PC-3 (cell line): ENCODE data around the gene PCDHA11. TPM values are rescaled to one million over a fixed set of nuclear protein-coding genes. Genes with fewer than 3 reads are reported as not detected.
"Not testable (repeated sequence)": the region's sequence is repeated elsewhere in the genome, so short reads cannot be mapped to it uniquely, and the experiment has no call there.

Source experiments
- ATAC-seq: fragments of 200-7000 bp; cut with Tn5 transposase; 2 replicates; pipeline ENCODE4 v1.9.1; 2020; ENCODE audit warnings: mild to moderate bottlenecking, moderate library complexity
- BruUV-seq: library from RNA; stranded (reverse); fragments of 400-500 nt; replicated peaks from 2 replicates; lab custom pipeline; 2021; lab: Mats Ljungman, UMichigan
- CTCF ChIA-PET: fragments of 300-600 bp; sonication (Branson Sonifier 250); formaldehyde crosslinking; loops from one replicate; lab custom pipeline; 2022; ENCODE audit warnings: antibody characterized with exemption; lab: Charles Lee
- POLR2A ChIA-PET: fragments of 300-600 bp; sonication (Branson Sonifier 250); formaldehyde crosslinking; loops from one replicate; lab custom pipeline; 2022; ENCODE audit warnings: antibody characterized with exemption; ENCODE audit not compliant: unreplicated experiment; lab: Charles Lee
- DNase-seq: peaks from one replicate; pipeline ENCODE4 v3.0.0-alpha.2; 2015
- H2AFZ ChIP-seq: fragments of 300-600 bp; sonication (generic); 2 replicates; pipeline ENCODE4 v1.6.0; 2016; ENCODE audit warnings: antibody characterized with exemption, low read length
- H3F3A ChIP-seq: fragments of 300-600 bp; sonication (generic); one replicate; pipeline ENCODE4 v1.6.0; 2017; ENCODE audit warnings: antibody characterized with exemption, low read length, control low read depth, mild to moderate bottlenecking; ENCODE audit not compliant: unreplicated experiment
- H3K27ac ChIP-seq: fragments of 300-600 bp; sonication (generic); 2 replicates; pipeline ENCODE4 v1.5.1; 2016; ENCODE audit warnings: mild to moderate bottlenecking, low read length
- H3K27me3 ChIP-seq: fragments of 300-600 bp; sonication (generic); 2 replicates; pipeline ENCODE4 v1.6.1; 2016; ENCODE audit warnings: low read length, mixed read lengths
- H3K36me3 ChIP-seq: fragments of 300-600 bp; sonication (generic); 2 replicates; pipeline ENCODE4 v1.6.1; 2016; ENCODE audit warnings: low read depth, mixed run types, low read length, mixed read lengths
- H3K4me1 ChIP-seq: fragments of 300-600 bp; sonication (generic); 2 replicates; pipeline ENCODE4 v1.5.1; 2016; ENCODE audit warnings: low read length; ENCODE audit not compliant: insufficient read depth
- H3K4me2 ChIP-seq: fragments of 300-600 bp; sonication (generic); 2 replicates; pipeline ENCODE4 v1.6.0; 2016; ENCODE audit warnings: low read length
- H3K4me3 ChIP-seq: fragments of 300-600 bp; sonication (generic); 2 replicates; pipeline ENCODE4 v1.5.1; 2016; ENCODE audit warnings: mild to moderate bottlenecking, low read length, mixed read lengths
- H3K79me2 ChIP-seq: fragments of 300-600 bp; sonication (generic); 2 replicates; pipeline ENCODE4 v1.6.1; 2017; ENCODE audit warnings: low read length, mixed read lengths
- H3K9ac ChIP-seq: fragments of 300-600 bp; sonication (generic); 2 replicates; pipeline ENCODE4 v1.6.0; 2016; ENCODE audit warnings: mild to moderate bottlenecking, low read length
- H3K9me2 ChIP-seq: fragments of 300-600 bp; sonication (generic); replicated peaks from 2 replicates; pipeline ENCODE4 v1.6.1; 2016; ENCODE audit warnings: mixed run types, low read length, mixed read lengths
- H3K9me3 ChIP-seq: fragments of 300-600 bp; sonication (generic); 2 replicates; pipeline ENCODE4 v1.6.1; 2016; ENCODE audit warnings: low read length, mixed read lengths
- H4K20me1 ChIP-seq: fragments of 300-600 bp; sonication (generic); 2 replicates; pipeline ENCODE4 v1.6.1; 2016; ENCODE audit warnings: low read length, mixed read lengths
- EZH2 ChIP-seq: fragments of 300-600 bp; sonication (generic); IDR thresholded peaks from one replicate; pipeline ENCODE4 v1.6.1; 2017; ENCODE audit warnings: antibody characterized with exemption, mild to moderate bottlenecking, low read length; ENCODE audit not compliant: unreplicated experiment
- EZH2phosphoT487 ChIP-seq: fragments of 300-600 bp; sonication (generic); IDR thresholded peaks from 2 replicates; pipeline ENCODE4 v1.6.1; 2018; ENCODE audit warnings: mild to moderate bottlenecking, antibody characterized with exemption, low read length, borderline replicate concordance
- intact Hi-C: fragments of 100-400 bp; cut with micrococcal nuclease; formaldehyde crosslinking; loops from 2 replicates; pipeline ENCODE4 v1.9.0; 2023
- total RNA-seq: library from RNA; depleted of rRNA; stranded (reverse); fragments of >200 nt; gene quantifications from 2 replicates; pipeline ENCODE4 v1.2.3, GENCODE V29; 2014
- TF ChIP-seq, protein P1 (sequence below): fragments of 300-600 bp; sonication (generic); conservative IDR thresholded peaks from 2 replicates; pipeline ENCODE4 v1.5.1; 2017; ENCODE audit warnings: antibody characterized with exemption, low read depth, mild to moderate bottlenecking, low read length

Gene PCDHA11
- total RNA-seq, 1 experiment from 2014 or later, result 0.33 TPM

DNA sequence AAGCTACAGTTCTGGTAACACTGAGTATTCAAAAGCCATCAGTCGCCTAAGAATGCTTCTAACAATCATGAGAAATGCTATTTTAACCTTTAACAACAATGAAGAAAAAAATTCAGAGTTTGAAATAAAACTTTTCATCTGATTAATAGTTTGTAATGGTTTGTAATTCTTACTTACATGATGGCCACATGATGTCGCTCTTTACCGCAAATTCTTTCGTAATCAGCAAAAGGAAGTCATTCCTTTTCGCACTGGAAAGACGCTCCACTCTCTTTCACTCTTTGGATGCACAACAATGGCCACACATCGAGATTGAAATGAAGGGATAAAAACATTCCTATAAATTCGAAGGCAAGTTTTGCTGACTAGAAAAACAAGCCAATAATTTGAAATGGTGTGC is 34.8 kb upstream of the PCDHA11 start, which contains the start of gene PCDHA7:
PCDHA7 (plus strand) TSS at position 277 of the 400 bp plus-strand sequence; CDS start at position 392, 115 bp downstream.
- no peak for DNase-seq

DNA sequence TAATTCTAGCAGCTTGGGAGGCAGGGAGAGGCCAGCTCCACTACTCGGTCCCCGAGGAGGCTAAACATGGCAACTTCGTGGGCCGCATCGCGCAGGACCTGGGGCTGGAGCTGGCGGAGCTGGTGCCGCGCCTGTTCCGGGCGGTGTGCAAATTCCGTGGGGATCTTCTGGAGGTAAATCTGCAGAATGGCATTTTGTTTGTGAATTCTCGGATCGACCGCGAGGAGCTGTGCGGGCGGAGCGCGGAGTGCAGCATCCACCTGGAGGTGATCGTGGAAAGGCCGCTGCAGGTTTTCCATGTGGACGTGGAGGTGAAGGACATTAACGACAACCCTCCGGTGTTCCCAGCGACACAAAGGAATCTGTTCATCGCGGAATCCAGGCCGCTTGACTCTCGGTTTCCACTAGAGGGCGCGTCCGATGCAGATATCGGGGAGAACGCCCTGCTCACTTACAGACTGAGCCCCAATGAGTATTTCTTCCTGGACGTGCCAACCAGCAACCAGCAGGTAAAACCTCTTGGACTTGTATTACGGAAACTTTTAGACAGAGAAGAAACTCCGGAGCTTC is 34.2 kb upstream of the PCDHA11 start:
- H2AFZ ChIP-seq, H3K4me3 ChIP-seq, intact Hi-C loops: not testable (repeated sequence)

More for the DNA sequence above, 34.8 kb upstream of the PCDHA11 start, which contains the start of gene PCDHA7:
- no peaks in the 10 kb centered on the region for H3K79me2 ChIP-seq
- H3K9me2 ChIP-seq, result no peaks in the 10 kb centered on the region
- intact Hi-C loops, result no loop called here
- H3K9ac ChIP-seq, result no peak within 1 kb of the TSS
- no peaks in the 10 kb centered on the region for H3K36me3 ChIP-seq
- H3K4me2 ChIP-seq, result no peak within 1 kb of the TSS
- CTCF ChIA-PET, result no interaction called here
- no peaks in the 10 kb centered on the region for H3K27me3 ChIP-seq
- H4K20me1 ChIP-seq, result no peaks in the 10 kb centered on the region
- H3K9me3 ChIP-seq, result no peaks in the 10 kb centered on the region
- H3F3A ChIP-seq, result no peaks in the 10 kb centered on the region
- BruUV-seq, result no TSS peak
- no peaks in the 10 kb centered on the region for H3K4me1 ChIP-seq
- no peak within 1 kb of the TSS for H3K4me3 ChIP-seq
- ATAC-seq, result no peak
- H3K27ac ChIP-seq, result no peak within 1 kb of the TSS
- TF ChIP-seq, protein P1, sequence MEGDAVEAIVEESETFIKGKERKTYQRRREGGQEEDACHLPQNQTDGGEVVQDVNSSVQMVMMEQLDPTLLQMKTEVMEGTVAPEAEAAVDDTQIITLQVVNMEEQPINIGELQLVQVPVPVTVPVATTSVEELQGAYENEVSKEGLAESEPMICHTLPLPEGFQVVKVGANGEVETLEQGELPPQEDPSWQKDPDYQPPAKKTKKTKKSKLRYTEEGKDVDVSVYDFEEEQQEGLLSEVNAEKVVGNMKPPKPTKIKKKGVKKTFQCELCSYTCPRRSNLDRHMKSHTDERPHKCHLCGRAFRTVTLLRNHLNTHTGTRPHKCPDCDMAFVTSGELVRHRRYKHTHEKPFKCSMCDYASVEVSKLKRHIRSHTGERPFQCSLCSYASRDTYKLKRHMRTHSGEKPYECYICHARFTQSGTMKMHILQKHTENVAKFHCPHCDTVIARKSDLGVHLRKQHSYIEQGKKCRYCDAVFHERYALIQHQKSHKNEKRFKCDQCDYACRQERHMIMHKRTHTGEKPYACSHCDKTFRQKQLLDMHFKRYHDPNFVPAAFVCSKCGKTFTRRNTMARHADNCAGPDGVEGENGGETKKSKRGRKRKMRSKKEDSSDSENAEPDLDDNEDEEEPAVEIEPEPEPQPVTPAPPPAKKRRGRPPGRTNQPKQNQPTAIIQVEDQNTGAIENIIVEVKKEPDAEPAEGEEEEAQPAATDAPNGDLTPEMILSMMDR, result no peak
- no peak for TF ChIP-seq EZH2phosphoT487
- no peak for TF ChIP-seq EZH2
- no peak within 1 kb of the TSS for H2AFZ ChIP-seq
- POLR2A ChIA-PET, result no interaction called here

DNA sequence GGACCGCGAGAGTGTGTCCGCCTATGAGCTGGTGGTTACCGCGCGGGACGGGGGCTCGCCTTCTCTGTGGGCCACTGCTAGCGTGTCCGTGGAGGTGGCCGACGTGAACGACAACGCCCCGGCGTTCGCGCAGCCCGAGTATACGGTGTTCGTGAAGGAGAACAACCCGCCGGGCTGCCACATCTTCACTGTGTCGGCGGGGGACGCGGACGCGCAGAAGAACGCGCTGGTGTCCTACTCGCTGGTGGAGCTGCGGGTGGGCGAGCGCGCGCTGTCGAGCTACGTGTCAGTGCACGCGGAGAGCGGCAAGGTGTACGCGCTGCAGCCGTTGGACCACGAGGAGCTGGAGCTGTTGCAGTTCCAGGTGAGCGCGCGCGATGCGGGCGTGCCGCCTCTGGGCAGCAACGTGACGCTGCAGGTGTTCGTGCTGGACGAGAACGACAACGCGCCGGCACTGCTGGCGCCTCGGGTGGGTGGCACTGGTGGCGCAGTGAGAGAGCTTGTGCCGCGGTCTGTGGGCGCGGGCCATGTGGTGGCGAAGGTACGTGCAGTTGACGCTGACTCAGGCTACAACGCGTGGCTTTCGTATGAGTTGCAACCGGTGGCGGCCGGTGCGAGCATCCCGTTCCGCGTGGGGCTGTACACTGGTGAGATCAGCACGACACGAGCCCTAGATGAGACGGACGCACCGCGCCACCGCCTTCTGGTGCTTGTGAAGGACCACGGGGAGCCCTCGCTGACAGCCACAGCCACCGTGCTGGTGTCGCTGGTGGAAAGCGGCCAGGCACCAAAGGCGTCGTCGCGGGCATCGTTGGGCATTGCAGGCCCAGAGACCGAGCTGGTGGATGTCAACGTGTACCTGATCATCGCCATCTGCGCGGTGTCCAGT is 32.9 kb upstream of the PCDHA11 start:
- H3F3A ChIP-seq, result no peaks in the 10 kb centered on the region
- TF ChIP-seq EZH2phosphoT487 (no peak), EZH2 (no peak)
- TF ChIP-seq, protein P1, result no peak

More for the DNA sequence above, 34.2 kb upstream of the PCDHA11 start:
- H3K9ac ChIP-seq, H4K20me1 ChIP-seq, DNase-seq, H3F3A ChIP-seq, H3K27me3 ChIP-seq, CTCF ChIA-PET, POLR2A ChIA-PET, H3K79me2 ChIP-seq, BruUV-seq, H3K9me3 ChIP-seq, H3K4me2 ChIP-seq, H3K9me2 ChIP-seq, H3K36me3 ChIP-seq, H3K4me1 ChIP-seq, ATAC-seq, H3K27ac ChIP-seq: not testable (repeated sequence)

More for the DNA sequence above, 32.9 kb upstream of the PCDHA11 start:
- DNase-seq (no peak), ATAC-seq (no peak)
- Histone ChIP-seq H3K27me3 (no peaks in the 10 kb centered on the region), H4K20me1 (no peaks in the 10 kb centered on the region), H3K4me2 (no peak overlapping the region), H3K4me1 (no peaks in the 10 kb centered on the region), H3K27ac (no peak overlapping the region), H3K36me3 (no peaks in the 10 kb centered on the region), H3K79me2 (no peaks in the 10 kb centered on the region), H3K9ac (no peak overlapping the region), H3K9me3 (no peaks in the 10 kb centered on the region), H3K9me2 (no peaks in the 10 kb centered on the region), H2AFZ (no peak overlapping the region), H3K4me3 (no peak overlapping the region)
- POLR2A ChIA-PET, result no interaction called here
- CTCF ChIA-PET, result no interaction called here
- intact Hi-C loops, result no loop called here
- BruUV-seq, result no TSS peak
